ENCODE results near the gene KCNMA1. TPM values are rescaled to one million over a fixed set of nuclear protein-coding genes. Genes with fewer than 3 reads are reported as not detected.
"Not testable (repeated sequence)": the region's sequence is repeated elsewhere in the genome, so short reads cannot be mapped to it uniquely, and the experiment has no call there.

KCNMA1 gene
- total RNA-seq, 1 experiment from 2014 or later = not detected

DNA sequence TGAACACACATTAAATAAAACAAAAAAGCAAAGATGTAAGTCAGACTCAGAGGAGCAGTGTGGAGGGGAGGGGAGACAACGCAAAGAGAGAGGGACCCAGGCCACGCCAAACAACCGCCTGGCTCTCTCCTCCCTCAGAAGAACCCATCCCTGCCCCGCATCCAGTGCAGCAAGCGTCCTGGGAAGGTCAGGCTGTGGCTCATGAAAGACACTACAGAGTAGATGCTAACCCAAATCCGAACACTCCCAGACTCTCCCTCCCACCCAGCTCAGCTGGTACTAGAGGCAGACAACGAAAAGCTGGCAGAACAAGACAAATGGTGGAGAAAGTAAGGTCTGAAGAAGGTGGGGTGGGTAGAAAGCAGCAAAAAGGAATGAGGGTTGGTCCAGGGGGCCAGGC is 39.0 kb downstream of the KCNMA1 start:
- no peak for DNase-seq (ENCODE audit: low read depth, low spot score)
- in situ Hi-C loops (cut with HindIII; ENCODE audit: low pct_unique_long_range_greater_than_20kb, low sequenced_read_pairs) = no loop called here

DNA sequence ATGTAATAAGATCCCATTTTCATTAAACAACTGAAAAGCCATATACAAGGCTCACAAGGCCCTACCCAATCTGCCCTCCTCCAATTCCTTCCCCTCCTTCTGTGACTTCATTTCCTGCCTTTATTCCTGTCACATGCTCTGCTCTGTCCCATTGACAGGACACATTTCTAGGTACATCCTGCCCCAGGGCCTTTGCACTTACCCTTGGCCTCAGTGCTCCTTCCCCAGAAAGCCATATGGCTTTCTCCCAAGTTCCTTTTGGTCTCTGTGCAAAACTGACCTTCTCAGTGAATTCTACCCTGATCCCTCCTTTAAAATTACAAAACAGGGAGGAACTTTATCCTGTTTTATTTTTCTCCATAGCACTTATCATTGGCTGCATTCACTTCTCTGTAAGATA is 40.0 kb downstream of the KCNMA1 start:
- in situ Hi-C loops (cut with HindIII; ENCODE audit: low pct_unique_long_range_greater_than_20kb, low sequenced_read_pairs) = no loop called here
- no peak for DNase-seq (ENCODE audit: low read depth, low spot score)

DNA sequence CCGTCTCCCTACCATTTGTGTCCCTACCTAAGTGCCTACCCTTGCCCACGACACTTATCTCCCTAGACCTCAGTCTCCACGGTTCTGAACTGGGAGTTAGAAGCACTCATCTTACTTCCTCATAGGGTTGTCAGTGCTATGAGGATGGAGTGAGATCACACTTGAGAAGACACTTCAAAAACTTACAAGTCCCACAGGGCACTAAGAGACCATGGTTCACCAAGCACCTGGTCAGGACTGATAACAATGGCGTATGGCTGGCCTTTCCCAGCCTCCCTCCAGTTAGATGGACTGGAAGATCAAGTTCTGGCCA is 43.2 kb downstream of the KCNMA1 start:
- in situ Hi-C loops (cut with HindIII; ENCODE audit: low pct_unique_long_range_greater_than_20kb, low sequenced_read_pairs) = no loop called here

DNA sequence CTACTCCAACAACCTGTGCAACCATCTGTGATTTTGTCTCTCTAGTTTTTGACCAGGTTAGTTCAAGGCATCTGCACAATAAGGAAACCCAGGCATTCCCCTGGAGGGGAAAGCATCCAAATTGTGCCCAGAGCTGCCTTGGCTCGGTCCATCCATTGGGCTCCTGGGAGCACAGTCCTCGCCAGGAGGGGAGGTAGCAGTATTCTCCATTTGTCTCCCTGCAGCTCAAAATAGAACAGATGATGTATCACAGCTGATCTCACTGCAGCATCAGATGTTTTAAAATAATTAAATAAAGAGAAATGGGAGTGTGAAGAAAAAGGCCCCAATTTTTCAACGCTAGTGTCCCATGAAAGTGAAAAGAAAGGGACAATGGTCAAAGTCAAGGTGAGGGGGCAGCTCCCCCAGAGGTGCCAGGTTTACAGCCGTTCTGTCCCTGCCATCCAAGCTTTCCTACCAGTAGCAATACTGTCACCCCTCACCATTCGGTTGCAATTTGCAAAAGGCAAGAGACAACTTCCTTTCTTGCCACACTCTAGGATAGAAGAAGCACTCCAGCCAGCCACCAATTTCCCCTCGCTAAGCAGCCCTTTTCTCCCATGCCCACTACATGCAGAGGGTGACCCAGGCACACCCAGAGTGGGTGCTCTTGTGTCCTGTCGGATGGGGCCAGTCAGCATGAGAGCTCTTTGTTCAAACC is 43.7 kb downstream of the KCNMA1 start:
- in situ Hi-C loops (cut with HindIII; ENCODE audit: low pct_unique_long_range_greater_than_20kb, low sequenced_read_pairs) = no loop called here

More for the DNA sequence above, 43.2 kb downstream of the KCNMA1 start:
- DNase-seq (ENCODE audit: low read depth, low spot score) = no peak

DNA sequence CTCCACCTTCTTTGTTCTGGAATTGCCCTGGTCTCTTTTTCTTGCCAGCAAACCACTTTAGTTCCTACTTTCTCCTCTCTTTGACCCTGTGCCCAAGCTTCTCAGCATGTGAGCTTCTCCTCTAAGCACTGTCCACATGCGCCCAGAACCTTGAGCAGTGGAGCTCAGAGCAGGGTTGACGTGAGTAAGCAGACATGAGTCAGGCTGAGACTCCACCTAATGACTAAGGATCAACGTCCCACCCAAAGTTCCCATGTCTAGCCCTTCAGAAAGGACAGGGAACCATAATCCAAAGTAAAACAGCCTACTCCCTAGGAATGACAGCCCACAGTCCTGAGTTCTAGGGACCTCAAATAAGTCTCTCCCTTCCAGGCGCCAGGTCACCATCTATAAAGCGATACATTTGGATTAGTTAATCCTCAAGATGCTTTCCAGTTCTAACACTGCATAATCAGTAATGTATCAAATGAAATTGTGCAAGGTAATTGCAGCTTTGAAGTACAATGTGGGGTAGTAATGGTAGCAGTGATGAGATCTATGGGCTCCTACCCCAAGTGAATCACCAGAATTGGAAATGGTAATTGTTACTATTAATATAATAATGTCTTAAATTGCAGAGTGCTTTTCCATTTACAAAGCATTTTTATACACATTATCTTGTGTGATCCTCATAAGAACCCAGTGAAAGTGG is 44.5 kb downstream of the KCNMA1 start:
- in situ Hi-C loops (cut with HindIII; ENCODE audit: low pct_unique_long_range_greater_than_20kb, low sequenced_read_pairs) = no loop called here
- no peak for DNase-seq (ENCODE audit: low read depth, low spot score)

More for the DNA sequence above, 43.7 kb downstream of the KCNMA1 start:
- DNase-seq (ENCODE audit: low read depth, low spot score) = no peak

DNA sequence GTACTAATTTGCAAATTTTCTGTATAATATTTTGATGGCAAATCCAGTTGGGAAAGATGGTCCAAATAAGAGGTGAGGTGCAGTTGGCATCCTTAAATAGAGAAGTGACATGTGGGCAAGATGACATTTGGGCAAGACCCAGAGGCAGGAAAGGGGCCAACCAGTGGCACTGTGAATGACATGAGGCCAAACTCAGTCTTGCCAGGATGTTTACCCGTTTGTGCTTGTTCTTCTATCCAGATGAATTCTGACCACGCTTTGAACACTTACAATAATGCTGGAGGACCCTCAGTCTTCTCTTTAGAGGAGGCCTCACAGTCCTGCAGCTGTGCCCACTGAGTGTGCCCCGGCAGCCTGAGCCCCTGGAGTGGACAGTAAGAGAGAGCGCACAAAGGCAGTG is 45.1 kb downstream of the KCNMA1 start:
- no peak for DNase-seq (ENCODE audit: low read depth, low spot score)
- in situ Hi-C loops (cut with HindIII; ENCODE audit: low pct_unique_long_range_greater_than_20kb, low sequenced_read_pairs) = no loop called here

DNA sequence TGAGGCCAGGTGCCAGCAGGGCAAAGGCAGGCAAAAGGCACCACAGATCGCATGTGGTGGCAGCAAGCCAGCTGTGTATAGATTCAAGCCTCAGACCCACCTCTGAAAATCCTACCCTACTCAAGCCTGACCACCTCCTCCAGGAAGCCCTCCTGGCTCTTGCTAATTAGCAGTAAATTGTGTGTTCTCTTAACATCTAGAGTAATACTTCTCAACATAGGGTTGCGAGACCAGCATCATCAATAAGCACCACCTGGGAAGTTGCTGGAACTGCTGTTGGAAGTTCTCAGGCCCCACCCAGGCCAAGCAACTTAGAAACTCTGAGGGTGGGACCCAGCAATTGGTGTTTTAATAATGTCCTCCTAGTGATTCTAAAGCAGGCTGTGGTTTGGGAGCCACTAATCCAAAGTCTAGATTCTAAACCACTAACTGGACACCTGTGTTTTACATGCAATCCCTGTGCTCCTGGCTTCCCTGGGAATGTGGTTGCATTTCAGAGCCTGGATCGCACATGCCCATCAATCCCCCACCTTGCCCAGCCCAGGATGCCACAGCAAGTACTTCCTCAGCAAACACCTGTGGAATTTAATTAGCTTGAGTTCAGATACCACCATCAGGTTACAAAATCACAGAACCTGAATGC is 46.2 kb downstream of the KCNMA1 start:
- in situ Hi-C loops (cut with HindIII; ENCODE audit: low pct_unique_long_range_greater_than_20kb, low sequenced_read_pairs) = no loop called here

DNA sequence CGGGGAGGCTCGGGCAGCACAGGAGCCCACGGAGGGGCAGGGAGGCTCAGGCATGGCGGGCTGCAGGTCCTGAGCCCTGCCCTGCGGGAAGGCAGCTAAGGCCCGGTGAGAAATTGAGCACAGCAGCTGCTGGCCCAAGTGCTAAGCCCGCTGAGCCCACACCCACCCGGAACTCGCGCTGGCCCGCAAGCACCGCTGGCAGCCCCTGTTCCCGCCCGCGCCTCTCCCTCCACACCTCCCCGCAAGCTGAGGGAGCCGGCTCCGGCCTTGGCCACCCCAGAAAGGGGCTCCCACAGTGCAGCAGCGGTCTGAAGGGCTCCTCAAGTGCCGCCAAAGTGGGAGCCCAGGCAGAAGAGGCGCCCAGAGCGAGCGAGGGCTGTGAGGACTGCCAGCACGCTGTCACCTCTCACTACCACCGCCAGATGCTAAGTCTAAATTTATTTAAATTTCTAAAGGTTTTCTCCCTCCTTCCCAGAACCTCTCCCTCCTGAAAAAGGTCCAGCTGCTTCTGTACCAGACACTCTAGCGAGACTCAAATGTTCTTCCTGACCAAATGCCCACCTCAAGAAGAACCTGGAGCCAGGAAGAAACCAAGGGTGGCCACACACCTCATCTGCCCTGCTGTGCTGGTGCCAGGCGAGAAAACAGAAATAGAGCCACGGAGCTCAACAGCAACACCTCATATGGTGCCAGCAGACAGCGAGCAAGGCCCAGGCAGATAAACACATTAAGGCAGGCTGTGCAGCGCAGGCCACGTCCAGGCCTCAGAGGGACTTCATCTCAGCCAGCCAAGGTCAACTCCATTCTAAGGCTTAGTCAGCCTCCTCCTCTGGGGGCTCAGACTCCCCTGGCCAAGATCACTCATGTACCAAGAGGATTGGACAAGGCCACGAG is 47.0 kb downstream of the KCNMA1 start:
- in situ Hi-C loops (cut with HindIII; ENCODE audit: low pct_unique_long_range_greater_than_20kb, low sequenced_read_pairs) = no loop called here
- DNase-seq (ENCODE audit: low read depth, low spot score) = no peak

More for the DNA sequence above, 46.2 kb downstream of the KCNMA1 start:
- DNase-seq (ENCODE audit: low read depth, low spot score) = no peak

DNA sequence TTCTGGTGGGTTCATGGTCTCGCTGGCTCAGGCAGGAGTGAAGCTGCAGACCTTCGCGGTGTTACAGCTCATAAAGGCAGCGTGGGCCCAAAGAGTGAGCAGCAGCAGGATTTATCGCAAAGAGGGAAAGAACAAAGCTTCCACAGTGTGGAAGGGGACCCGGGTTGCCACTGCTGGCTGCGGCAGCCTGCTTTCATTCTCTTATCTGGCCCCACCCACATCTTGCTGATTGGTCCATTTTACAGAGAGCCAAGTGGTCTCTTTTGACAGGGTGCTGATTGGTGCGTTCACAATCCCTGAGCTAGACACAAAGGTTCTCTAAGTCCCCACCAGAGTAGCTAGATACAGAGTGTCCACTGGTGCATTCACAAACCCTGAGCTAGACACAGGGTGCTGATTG is 47.9 kb downstream of the KCNMA1 start:
- in situ Hi-C loops (cut with HindIII; ENCODE audit: low pct_unique_long_range_greater_than_20kb, low sequenced_read_pairs); DNase-seq (ENCODE audit: low read depth, low spot score): not testable (repeated sequence)

DNA sequence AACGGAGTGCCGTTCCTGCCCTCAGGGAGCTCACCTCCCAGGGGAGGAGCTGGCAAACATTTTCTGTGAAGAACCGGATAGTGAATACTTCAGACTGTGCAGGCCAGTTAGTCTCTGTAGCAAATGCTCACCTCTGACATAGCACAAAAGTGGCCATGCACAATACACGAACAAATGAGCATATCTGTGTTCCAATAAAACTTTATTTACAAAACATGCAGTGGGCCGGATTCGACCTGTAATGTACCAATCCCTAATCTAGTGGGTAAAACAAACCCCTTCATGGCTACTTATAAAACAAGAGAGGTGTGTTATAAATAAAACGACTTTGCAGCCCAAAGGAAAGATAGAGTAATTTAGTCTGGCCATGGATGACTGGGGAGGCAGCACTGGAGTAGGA is 48.7 kb downstream of the KCNMA1 start:
- in situ Hi-C loops (cut with HindIII; ENCODE audit: low pct_unique_long_range_greater_than_20kb, low sequenced_read_pairs) = no loop called here
- DNase-seq (ENCODE audit: low read depth, low spot score) = no peak

DNA sequence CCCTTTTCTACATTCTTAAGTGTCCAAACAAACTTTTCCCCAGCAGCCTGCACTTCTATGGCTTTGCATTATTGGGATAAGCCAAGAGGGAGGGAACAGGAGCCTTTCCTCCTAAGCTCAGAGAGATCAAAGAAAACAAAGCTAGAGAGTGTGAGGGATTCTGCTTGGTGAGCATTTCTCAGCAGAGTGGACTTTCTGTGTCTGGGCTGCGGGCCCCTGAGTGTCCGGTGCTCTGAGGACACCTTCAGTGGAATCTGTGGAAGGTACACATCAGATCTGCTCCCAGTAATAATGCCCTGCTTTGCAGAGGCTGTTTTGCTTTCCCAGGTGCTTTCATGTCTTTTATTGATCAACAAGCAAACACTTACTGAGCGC is 50.2 kb downstream of the KCNMA1 start:
- in situ Hi-C loops (cut with HindIII; ENCODE audit: low pct_unique_long_range_greater_than_20kb, low sequenced_read_pairs) = no loop called here
- no peak for DNase-seq (ENCODE audit: low read depth, low spot score)

DNA sequence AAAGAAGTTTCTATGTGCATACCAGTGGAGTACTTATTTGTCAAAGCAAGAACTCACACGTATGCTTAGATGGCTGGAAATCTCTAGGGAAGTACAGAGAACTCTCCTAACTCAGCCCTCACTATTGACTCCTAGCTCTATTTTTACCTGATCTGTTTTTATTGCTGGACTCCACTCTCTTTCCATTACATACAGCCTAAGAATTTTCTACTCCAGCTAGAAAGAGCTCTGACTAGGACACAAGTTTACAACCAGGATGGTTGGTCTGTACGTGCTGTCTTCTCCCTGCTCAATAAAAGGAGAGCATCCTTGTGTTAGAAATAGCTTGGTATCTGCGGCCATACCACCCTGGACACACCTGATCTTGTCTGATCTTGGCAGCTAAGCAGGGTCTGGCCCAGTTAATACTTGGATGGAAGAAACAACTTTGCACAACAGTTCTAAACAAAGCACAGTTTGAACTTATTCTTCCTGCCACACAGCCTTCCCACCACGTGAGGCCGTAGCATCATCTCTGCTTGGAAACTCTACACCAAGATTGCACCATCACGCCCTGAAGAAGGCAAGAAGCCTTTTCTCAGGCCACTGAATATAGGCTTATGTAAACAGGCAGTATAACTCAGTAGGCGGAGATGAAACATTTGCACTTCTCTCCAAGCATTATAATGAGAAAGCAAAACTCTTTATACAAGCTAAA is 50.7 kb downstream of the KCNMA1 start:
- in situ Hi-C loops (cut with HindIII; ENCODE audit: low pct_unique_long_range_greater_than_20kb, low sequenced_read_pairs) = no loop called here
- DNase-seq (ENCODE audit: low read depth, low spot score) = peak; percentile 57

DNA sequence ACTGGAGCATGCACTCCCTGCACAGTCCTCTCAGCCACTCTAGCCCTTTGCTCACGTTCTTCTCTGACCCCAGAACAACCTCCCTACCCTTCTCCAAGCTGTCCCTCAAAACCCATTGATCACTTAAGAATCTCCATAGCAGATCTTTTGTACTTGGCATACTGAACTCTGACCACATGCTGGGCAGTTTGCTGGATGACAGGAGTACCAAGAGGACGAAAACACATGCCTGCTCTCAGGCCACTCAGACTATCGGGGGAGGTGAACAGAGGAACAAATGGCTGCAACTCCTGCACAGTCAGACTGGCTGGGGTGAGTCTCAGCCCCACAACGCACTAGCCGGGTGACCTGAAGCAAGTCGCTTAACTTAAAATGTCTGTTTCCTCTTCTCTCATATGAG is 52.7 kb downstream of the KCNMA1 start:
- in situ Hi-C loops (cut with HindIII; ENCODE audit: low pct_unique_long_range_greater_than_20kb, low sequenced_read_pairs) = no loop called here
- no peak for DNase-seq (ENCODE audit: low read depth, low spot score)

DNA sequence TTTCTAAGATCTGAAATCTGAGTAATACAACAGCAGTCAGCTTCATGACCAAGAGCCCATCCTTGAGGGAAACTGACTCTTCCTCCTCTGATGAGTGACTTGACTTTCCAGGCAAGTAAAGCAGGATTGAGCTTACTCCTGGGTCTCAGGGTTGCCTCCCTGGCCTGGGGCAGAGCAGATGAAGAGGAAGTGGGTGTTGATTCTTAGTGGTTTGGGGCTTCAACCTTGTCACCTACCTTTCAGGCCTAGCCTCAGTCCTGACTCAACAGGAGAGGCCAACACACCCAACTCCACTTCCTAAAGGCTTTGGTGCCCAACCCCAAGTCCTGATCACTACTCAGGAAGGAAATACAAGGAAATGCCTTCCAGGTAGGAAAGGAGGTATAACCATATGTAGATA is 54.1 kb downstream of the KCNMA1 start:
- in situ Hi-C loops (cut with HindIII; ENCODE audit: low pct_unique_long_range_greater_than_20kb, low sequenced_read_pairs) = no loop called here
- DNase-seq (ENCODE audit: low read depth, low spot score) = no peak

DNA sequence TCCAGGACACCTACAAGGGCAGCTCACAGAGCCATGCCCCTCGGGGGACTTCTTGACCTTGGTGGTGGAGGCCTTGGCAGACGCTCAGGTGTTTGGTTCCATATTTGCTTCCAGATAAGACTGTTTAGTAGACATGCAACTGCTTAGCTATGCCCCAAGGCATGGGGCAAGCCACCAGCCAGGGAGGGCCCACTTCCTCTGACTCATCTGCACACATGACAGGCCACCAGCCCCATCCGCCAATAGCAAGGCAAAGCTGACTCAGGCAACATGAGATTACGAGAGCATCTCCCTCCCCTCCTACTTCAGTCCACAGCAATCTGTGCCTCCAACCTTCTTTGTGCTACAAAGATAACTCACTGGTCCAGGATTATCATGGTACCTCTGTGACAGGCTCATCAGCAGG is 54.9 kb downstream of the KCNMA1 start:
- in situ Hi-C loops (cut with HindIII; ENCODE audit: low pct_unique_long_range_greater_than_20kb, low sequenced_read_pairs) = no loop called here

DNA sequence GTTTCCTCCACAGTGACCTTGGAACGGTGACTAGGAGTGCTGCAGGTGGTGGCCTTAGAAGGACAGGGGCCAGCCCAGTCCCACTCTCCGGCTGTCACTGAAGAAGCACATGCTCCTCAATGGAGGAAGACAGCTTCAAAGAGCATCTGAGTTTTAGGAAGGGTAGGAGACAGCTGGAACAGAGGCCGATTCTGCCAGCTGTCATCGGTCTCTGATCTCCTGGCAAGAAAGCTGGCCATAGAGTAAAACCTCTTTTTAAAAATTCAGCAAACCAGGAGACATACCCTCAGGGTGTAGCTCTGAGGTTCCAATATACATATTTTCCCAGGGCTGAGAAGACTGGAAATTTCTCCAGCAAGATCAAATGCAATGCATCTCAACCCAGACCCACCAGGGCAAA is 55.9 kb downstream of the KCNMA1 start:
- DNase-seq (ENCODE audit: low read depth, low spot score) = no peak
- in situ Hi-C loops (cut with HindIII; ENCODE audit: low pct_unique_long_range_greater_than_20kb, low sequenced_read_pairs) = no loop called here

More for the DNA sequence above, 54.9 kb downstream of the KCNMA1 start:
- peak; percentile 13 for DNase-seq (ENCODE audit: low read depth, low spot score)

DNA sequence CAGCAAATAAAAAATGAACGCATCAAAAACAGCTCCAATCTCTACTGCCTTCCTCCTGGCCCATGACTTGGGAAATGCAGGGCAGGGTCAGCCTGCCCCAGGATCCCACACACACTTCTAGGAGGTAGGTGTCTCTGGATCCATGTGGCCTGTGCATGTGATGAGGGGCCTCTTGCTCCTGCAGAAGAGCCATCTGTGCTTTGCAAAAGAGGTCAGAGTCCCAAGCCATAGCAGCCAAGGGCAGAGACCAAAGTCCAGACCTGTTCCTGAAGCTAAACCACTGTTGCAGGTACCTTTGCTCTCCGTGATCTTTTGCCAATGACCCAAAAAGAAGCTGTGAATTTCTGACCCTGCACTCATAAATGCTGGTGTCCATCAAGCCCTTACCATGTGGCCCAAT is 57.1 kb downstream of the KCNMA1 start:
- DNase-seq (ENCODE audit: low read depth, low spot score) = no peak
- in situ Hi-C loops (cut with HindIII; ENCODE audit: low pct_unique_long_range_greater_than_20kb, low sequenced_read_pairs) = no loop called here
